Osteocyte (in vitro differentiated cells): Measurements from ENCODE around the gene TSSK2. TPM values are rescaled to one million over a fixed set of nuclear protein-coding genes. Genes with fewer than 3 reads are reported as not detected.

Experiments
- DNase-seq: peaks from one replicate; pipeline ENCODE4 v3.0.0; 2021; ENCODE audit warnings: mixed read lengths; ENCODE audit not compliant: unreplicated experiment; ENCODE audit errors: extremely low spot score
- H3K27ac Mint-ChIP-seq: one replicate; pipeline ENCODE4 v1.8.0; 2021; ENCODE audit warnings: mild to moderate bottlenecking, mixed read lengths; ENCODE audit not compliant: unreplicated experiment
- H3K27me3 Mint-ChIP-seq: one replicate; pipeline ENCODE4 v1.8.0; 2021; ENCODE audit warnings: mixed read lengths; ENCODE audit not compliant: unreplicated experiment
- H3K36me3 Mint-ChIP-seq: one replicate; pipeline ENCODE4 v1.8.0; 2021; ENCODE audit warnings: mixed read lengths; ENCODE audit not compliant: unreplicated experiment
- H3K4me1 Mint-ChIP-seq: one replicate; pipeline ENCODE4 v1.8.0; 2021; ENCODE audit warnings: mixed read lengths; ENCODE audit not compliant: unreplicated experiment
- H3K4me3 Mint-ChIP-seq: one replicate; pipeline ENCODE4 v1.8.0; 2021; ENCODE audit warnings: mild to moderate bottlenecking, moderate library complexity, mixed read lengths; ENCODE audit not compliant: unreplicated experiment
- H3K9me3 Mint-ChIP-seq: one replicate; pipeline ENCODE4 v1.8.0; 2021; ENCODE audit warnings: mixed read lengths; ENCODE audit not compliant: unreplicated experiment
- total RNA-seq: library from RNA; stranded (reverse); gene quantifications from 2 replicates; pipeline ENCODE4 v1.2.1, GENCODE V29; 2021
- TF ChIP-seq, protein P1 (sequence below): fragments of 200-600 bp; sonication (generic); IDR thresholded peaks from 2 replicates; pipeline ENCODE4 v1.5.0; 2021; ENCODE audit warnings: antibody characterized with exemption, mild to moderate bottlenecking, moderate library complexity

TSSK2 gene
- total RNA-seq, 1 donor from 2014 or later = not detected

DNA sequence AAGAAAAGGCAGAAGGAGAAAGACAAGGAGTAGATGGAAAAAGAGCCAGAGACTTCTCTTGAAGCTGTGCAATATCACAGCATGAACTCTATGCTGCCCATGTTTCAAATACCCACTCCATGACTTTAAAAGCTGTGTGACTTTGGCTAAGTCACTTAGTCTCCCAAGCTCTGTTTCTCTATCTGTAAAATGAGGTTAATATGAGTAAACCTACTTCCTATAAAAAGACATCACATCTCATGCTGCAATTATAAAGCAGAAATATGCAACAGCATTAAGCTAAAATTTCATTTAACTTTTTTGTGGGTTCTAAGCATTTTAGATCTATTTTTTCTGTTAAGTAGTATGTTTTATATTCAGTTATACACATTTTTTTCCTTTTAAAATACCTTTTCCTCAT is 20.5 kb upstream of the TSSK2 start:
- Mint-ChIP-seq H3K27ac (no peak overlapping the region), H3K9me3 (no peaks in the 10 kb centered on the region), H3K36me3 (no peaks in the 10 kb centered on the region), H3K4me3 (no peak overlapping the region), H3K4me1 (peaks cover 24% of the 10 kb centered on the region), H3K27me3 (no peaks in the 10 kb centered on the region)
- no peak for DNase-seq
- TF ChIP-seq, protein P1, sequence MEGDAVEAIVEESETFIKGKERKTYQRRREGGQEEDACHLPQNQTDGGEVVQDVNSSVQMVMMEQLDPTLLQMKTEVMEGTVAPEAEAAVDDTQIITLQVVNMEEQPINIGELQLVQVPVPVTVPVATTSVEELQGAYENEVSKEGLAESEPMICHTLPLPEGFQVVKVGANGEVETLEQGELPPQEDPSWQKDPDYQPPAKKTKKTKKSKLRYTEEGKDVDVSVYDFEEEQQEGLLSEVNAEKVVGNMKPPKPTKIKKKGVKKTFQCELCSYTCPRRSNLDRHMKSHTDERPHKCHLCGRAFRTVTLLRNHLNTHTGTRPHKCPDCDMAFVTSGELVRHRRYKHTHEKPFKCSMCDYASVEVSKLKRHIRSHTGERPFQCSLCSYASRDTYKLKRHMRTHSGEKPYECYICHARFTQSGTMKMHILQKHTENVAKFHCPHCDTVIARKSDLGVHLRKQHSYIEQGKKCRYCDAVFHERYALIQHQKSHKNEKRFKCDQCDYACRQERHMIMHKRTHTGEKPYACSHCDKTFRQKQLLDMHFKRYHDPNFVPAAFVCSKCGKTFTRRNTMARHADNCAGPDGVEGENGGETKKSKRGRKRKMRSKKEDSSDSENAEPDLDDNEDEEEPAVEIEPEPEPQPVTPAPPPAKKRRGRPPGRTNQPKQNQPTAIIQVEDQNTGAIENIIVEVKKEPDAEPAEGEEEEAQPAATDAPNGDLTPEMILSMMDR = no peak

DNA sequence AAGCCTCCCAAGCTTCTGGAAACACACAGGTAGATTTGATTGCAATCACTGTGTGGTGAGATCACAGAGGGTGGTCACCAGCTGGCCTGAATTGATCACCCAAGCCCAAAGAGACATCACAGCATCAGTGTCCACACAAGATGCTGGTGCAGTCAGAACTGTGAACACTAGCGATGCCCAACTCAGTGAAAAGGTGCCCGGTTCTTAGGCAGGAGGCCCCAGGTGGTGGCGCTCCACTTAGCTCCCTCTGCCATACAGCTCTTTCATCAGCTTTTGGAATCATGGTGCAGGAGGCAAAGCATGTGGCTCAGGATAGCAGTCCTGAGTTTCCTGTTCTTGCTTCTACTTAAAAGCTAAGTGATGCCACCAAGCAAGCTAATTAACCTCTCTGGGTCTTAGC is 20.0 kb upstream of the TSSK2 start:
- Mint-ChIP-seq H3K4me1 (peaks cover 22% of the 10 kb centered on the region), H3K36me3 (no peaks in the 10 kb centered on the region), H3K27me3 (no peaks in the 10 kb centered on the region), H3K27ac (no peak overlapping the region), H3K4me3 (no peak overlapping the region), H3K9me3 (no peaks in the 10 kb centered on the region)
- TF ChIP-seq, protein P1 = no peak
- DNase-seq = no peak

DNA sequence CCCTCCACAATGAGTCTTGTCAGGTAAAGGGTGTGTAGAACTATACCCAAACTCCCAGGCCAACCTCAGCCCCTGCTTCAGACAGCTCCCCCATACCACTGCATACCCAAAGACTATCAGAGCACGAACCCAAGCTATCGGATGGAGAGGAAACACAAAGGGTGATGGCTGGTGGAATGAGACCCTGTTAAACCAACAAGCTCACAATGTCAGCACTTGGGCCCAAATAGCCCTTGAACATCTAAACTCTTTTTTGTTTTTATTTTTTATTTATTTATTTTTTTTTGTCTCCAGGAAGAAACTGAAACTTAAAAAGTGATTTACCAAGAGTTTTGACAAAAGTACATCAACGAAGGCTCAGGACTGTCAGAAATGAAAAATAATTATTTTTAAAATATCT is 19.5 kb upstream of the TSSK2 start:
- no peak overlapping the region for H3K27ac Mint-ChIP-seq
- no peaks in the 10 kb centered on the region for H3K36me3 Mint-ChIP-seq
- DNase-seq = no peak
- H3K4me3 Mint-ChIP-seq = no peak overlapping the region
- TF ChIP-seq, protein P1 = no peak
- no peaks in the 10 kb centered on the region for H3K9me3 Mint-ChIP-seq
- H3K4me1 Mint-ChIP-seq = peaks cover 22% of the 10 kb centered on the region
- no peaks in the 10 kb centered on the region for H3K27me3 Mint-ChIP-seq

DNA sequence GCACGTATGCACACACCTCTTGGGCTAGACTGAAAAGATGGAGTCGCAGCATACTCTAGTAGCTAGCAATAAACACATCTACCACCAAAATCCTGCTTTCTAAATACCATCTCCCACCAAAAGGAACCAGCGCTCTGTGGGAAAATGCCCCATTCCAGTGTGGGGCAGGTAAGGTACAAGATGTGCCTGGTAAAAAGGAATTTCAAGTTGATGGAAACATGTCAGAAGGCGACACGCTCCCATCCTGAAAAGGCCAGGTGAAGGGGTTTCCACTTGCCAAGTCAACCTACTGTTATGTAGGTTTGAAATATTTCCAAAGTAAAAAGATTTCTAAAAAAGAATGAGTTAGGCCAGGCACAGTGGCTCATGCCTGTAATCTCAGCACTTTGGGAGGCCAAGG is 17.7 kb upstream of the TSSK2 start:
- no peak for DNase-seq
- Mint-ChIP-seq H3K4me1 (peaks cover 14% of the 10 kb centered on the region), H3K27me3 (no peaks in the 10 kb centered on the region), H3K27ac (no peak overlapping the region), H3K9me3 (no peaks in the 10 kb centered on the region), H3K36me3 (no peaks in the 10 kb centered on the region), H3K4me3 (no peak overlapping the region)
- TF ChIP-seq, protein P1 = no peak

DNA sequence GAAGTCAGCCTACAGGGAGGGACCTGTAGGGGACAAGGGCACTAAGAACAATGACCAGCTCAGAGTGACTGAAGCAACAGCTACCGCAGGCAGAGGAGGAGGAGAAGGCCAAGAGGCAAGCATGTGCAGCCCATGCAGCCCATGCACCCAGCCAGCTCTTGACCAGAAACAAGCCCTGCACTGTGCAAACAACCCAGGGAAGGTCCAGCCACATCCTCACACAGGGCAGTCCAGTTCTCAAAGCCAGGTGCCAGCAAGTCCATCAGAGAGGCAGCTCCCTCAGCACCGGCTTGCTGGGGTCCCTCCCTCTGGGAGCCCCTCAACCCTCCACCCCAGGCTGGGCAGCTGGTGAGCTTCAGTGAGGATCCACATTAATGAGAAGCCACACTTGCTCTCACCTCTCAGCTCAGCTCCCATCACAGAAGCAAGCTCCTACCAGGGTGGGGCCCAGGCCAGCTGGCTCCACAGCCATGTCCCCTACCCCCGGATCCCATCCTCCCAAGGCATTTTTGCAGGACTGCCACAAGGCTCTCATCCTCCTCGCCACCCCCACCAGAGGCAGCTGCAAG is 16.0 kb upstream of the TSSK2 start:
- Mint-ChIP-seq H3K27ac (no peak overlapping the region), H3K36me3 (no peaks in the 10 kb centered on the region), H3K27me3 (no peaks in the 10 kb centered on the region), H3K4me3 (no peak overlapping the region), H3K4me1 (peaks cover 14% of the 10 kb centered on the region), H3K9me3 (no peaks in the 10 kb centered on the region)
- DNase-seq = no peak
- TF ChIP-seq, protein P1 = no peak
